Measurements from ENCODE around the gene TRPM8.

GRCh38 chr2:234003972-234004617 lies 86.9 kb downstream of the TRPM8 start:
- TF ChIP-seq CTCF (IDR thresholded peaks at IDR 0.05; ENCODE audit: low read depth, low read length) (no peak), EZH2phosphoT487 (IDR thresholded peaks at IDR 0.05; ENCODE audit: low read depth) (no peak)
